Neural cell (in vitro differentiated cells): ENCODE measurements around the gene LAMA5. TPM values are rescaled to one million over a fixed set of nuclear protein-coding genes. Genes with fewer than 3 reads are reported as not detected.

Source experiments
- H2AFZ ChIP-seq: fragments of 200-600, 300-800 bp; sonication (generic), shearing (Covaris generic); 2 replicates; pipeline ENCODE4 v1.6.0; 2014; ENCODE audit warnings: low read depth, mild to moderate bottlenecking, antibody characterized with exemption, low read length, moderate library complexity
- H3F3A ChIP-seq: fragments of 200-600 bp; shearing (Covaris generic); 2 replicates; pipeline ENCODE4 v1.6.1; 2016; ENCODE audit warnings: mild to moderate bottlenecking, moderate library complexity, mixed read lengths, antibody characterized with exemption, low read length; ENCODE audit not compliant: insufficient read depth, poor library complexity, severe bottlenecking
- H3K27ac ChIP-seq: fragments of 200-600, 300-800 bp; sonication (generic), shearing (Covaris generic); 2 replicates; pipeline ENCODE4 v1.5.1; 2014; ENCODE audit warnings: mild to moderate bottlenecking, low read length, moderate library complexity
- H3K27me3 ChIP-seq: fragments of 300-800, 200-600 bp; sonication (generic), shearing (Covaris generic); 2 replicates; pipeline ENCODE4 v1.6.0; 2014; ENCODE audit warnings: mild to moderate bottlenecking, low read depth, low read length, moderate library complexity; ENCODE audit not compliant: insufficient read depth
- H3K36me3 ChIP-seq: fragments of 300-800, 200-600 bp; sonication (generic), shearing (Covaris generic); 2 replicates; pipeline ENCODE4 v1.5.1; 2014; ENCODE audit warnings: mild to moderate bottlenecking, antibody characterized with exemption, low read length, moderate library complexity; ENCODE audit not compliant: insufficient read depth
- H3K4me2 ChIP-seq: fragments of 300-800, 200-600 bp; sonication (generic), shearing (Covaris generic); 2 replicates; pipeline ENCODE4 v1.6.0; 2014; ENCODE audit warnings: mild to moderate bottlenecking, low read length
- H3K4me3 ChIP-seq: fragments of 300-800, 200-600 bp; sonication (generic), shearing (Covaris generic); 2 replicates; pipeline ENCODE4 v1.5.1; 2014; ENCODE audit warnings: mild to moderate bottlenecking, low read length, moderate library complexity
- H3K79me2 ChIP-seq: fragments of 200-600 bp; shearing (Covaris generic); replicated peaks from 2 replicates; pipeline ENCODE4 v1.6.0; 2014; ENCODE audit warnings: mild to moderate bottlenecking, low read length, moderate library complexity; ENCODE audit not compliant: insufficient read depth
- H3K9ac ChIP-seq: fragments of 300-800, 200-600 bp; sonication (generic), shearing (Covaris generic); 2 replicates; pipeline ENCODE4 v1.6.1; 2016; ENCODE audit warnings: mild to moderate bottlenecking, low read length, mixed read lengths
- H3K9me2 ChIP-seq: fragments of 200-600 bp; shearing (Covaris generic); 2 replicates; pipeline ENCODE4 v1.6.1; 2016; ENCODE audit warnings: mild to moderate bottlenecking, low read length, mixed read lengths; ENCODE audit not compliant: insufficient read depth
- H3K9me3 ChIP-seq: fragments of 200-600, 300-800 bp; sonication (generic), shearing (Covaris generic); 2 replicates; pipeline ENCODE4 v1.6.1; 2016; ENCODE audit warnings: mild to moderate bottlenecking, mixed run types, low read length, moderate library complexity, mixed read lengths
- H4K20me1 ChIP-seq: fragments of 200-600 bp; shearing (Covaris generic); 2 replicates; pipeline ENCODE4 v1.6.1; 2016; ENCODE audit warnings: mild to moderate bottlenecking, mixed run types; ENCODE audit not compliant: insufficient read depth
- EP300 ChIP-seq: fragments of 450-650 bp; conservative IDR thresholded peaks from 2 replicates; pipeline ENCODE4 v1.6.1; 2014; ENCODE audit warnings: antibody characterized with exemption, mild to moderate bottlenecking, moderate library complexity; ENCODE audit not compliant: poor library complexity, severe bottlenecking
- EZH2 ChIP-seq: fragments of 200-600, 300-800 bp; shearing (Covaris generic), sonication (generic); IDR thresholded peaks from 2 replicates; pipeline ENCODE4 v1.6.1; 2014; ENCODE audit warnings: antibody characterized with exemption, low read length, borderline replicate concordance, mild to moderate bottlenecking; ENCODE audit not compliant: insufficient read depth, poor library complexity, severe bottlenecking
- MXI1 ChIP-seq: fragments of 450-650 bp; conservative IDR thresholded peaks from 2 replicates; pipeline ENCODE4 v1.6.1; 2014; ENCODE audit warnings: antibody characterized with exemption, mild to moderate bottlenecking; ENCODE audit not compliant: poor library complexity, severe bottlenecking
- POLR2AphosphoS5 ChIP-seq: IDR thresholded peaks from 2 replicates; pipeline ENCODE4 v1.6.1; 2012
- RAD21 ChIP-seq: fragments of 450-650 bp; conservative IDR thresholded peaks from 2 replicates; pipeline ENCODE4 v1.6.1; 2014; ENCODE audit warnings: antibody characterized with exemption, mild to moderate bottlenecking, moderate library complexity
- SMC3 ChIP-seq: fragments of 450-650 bp; conservative IDR thresholded peaks from 2 replicates; pipeline ENCODE4 v1.6.1; 2014; ENCODE audit warnings: antibody characterized with exemption, mild to moderate bottlenecking, moderate library complexity; ENCODE audit not compliant: poor library complexity
- TAF1 ChIP-seq: IDR thresholded peaks from 2 replicates; pipeline ENCODE4 v1.6.1; 2012; ENCODE audit warnings: low read depth
- polyA plus RNA-seq: library from polyadenylated mRNA; depleted of rRNA; stranded (reverse); fragments of >200 nt; gene quantifications from 2 replicates; pipeline ENCODE4 v1.2.3, GENCODE V29; 2014
- TF ChIP-seq, protein P1 (sequence below): fragments of 450-650 bp; IDR thresholded peaks from 2 replicates; pipeline ENCODE4 v1.5.1; 2014; ENCODE audit warnings: antibody characterized with exemption, mild to moderate bottlenecking, moderate library complexity; ENCODE audit not compliant: poor library complexity, severe bottlenecking
- TF ChIP-seq, protein P2 (sequence below): IDR thresholded peaks from 2 replicates; pipeline ENCODE4 v1.6.1; 2012; ENCODE audit warnings: borderline replicate concordance

Gene LAMA5
- polyA plus RNA-seq, 1 donor from 2014 or later, result 27.2 TPM

DNA sequence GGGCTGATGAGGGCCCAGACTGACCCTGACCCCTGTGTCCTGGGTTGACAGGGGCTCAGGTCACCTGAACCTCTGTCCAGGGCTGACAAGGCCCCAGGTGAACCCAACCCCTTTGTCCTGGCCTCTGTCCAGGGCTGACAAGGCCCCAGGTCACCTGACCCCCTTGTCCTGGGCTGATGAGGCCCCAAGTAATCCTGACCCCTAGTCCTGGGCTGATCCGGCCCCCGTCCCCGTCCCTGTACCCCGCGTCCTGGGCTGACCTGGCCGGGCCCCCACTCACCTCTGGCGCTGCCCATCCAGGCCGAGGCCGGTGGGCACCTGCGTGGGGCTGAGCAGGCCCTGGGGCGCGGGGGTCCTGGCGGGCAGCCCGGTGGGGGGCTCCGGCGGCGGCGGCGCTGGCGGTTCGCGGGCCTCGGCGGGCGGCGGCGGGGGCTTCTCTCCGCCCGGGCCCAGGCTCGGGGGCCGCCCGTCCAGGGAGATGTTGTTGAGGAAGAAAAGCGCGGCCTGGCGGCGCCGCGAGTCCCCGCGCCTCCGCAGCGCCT is 39.6 kb upstream of the LAMA5 start:
- peak overlapping the region; percentile 73 for H3K4me2 ChIP-seq
- no peak overlapping the region for H3K27ac ChIP-seq

DNA sequence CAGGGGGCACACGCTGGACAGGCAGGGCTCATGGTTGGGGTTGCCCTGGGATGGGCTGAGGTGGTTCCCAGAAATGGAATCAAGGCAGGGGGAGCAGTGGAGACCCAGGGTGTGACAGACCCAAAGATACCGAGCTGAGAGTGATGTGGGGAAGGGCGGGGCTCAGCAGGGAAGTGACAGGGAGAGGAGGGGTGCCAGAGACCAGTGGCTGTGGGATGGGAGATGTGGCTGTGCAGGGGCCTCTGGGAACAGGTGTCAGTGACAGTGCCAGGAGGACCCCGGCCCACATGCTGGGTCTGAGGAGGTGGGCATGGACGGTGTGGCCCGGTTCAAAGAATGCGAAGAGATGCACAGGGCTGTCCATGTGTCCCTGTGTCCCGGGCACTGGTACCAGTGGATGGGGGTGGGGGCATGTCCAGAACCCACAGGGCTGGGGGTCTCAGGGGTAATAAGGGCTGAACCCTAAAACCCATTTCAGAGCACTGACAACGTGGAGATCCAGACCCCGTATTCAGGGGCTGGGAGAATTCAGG is 38.9 kb upstream of the LAMA5 start:
- Histone ChIP-seq H3K36me3 (no peaks in the 10 kb centered on the region), H3K4me2 (peak overlapping the region; percentile 73), H3K9me3 (no peaks in the 10 kb centered on the region), H3K4me3 (peak overlapping the region; percentile 93), H3F3A (no peaks in the 10 kb centered on the region), H3K27me3 (no peaks in the 10 kb centered on the region), H2AFZ (no peak overlapping the region), H3K9ac (peak overlapping the region; percentile 83), H3K27ac (no peak overlapping the region), H3K9me2 (no peaks in the 10 kb centered on the region), H3K79me2 (peaks cover 9% of the 10 kb centered on the region), H4K20me1 (no peaks in the 10 kb centered on the region)
- TF ChIP-seq, protein P1, sequence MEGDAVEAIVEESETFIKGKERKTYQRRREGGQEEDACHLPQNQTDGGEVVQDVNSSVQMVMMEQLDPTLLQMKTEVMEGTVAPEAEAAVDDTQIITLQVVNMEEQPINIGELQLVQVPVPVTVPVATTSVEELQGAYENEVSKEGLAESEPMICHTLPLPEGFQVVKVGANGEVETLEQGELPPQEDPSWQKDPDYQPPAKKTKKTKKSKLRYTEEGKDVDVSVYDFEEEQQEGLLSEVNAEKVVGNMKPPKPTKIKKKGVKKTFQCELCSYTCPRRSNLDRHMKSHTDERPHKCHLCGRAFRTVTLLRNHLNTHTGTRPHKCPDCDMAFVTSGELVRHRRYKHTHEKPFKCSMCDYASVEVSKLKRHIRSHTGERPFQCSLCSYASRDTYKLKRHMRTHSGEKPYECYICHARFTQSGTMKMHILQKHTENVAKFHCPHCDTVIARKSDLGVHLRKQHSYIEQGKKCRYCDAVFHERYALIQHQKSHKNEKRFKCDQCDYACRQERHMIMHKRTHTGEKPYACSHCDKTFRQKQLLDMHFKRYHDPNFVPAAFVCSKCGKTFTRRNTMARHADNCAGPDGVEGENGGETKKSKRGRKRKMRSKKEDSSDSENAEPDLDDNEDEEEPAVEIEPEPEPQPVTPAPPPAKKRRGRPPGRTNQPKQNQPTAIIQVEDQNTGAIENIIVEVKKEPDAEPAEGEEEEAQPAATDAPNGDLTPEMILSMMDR, result no peak
- TF ChIP-seq POLR2AphosphoS5 (no peak), MXI1 (no peak), SMC3 (no peak)

More for the DNA sequence above, 39.6 kb upstream of the LAMA5 start:
- H3K27me3 ChIP-seq, result no peaks in the 10 kb centered on the region
- no peaks in the 10 kb centered on the region for H3K9me3 ChIP-seq
- H2AFZ ChIP-seq, result no peak overlapping the region
- peaks cover 9% of the 10 kb centered on the region for H3K79me2 ChIP-seq
- no peak for TF ChIP-seq POLR2AphosphoS5
- no peak for TF ChIP-seq EZH2
- no peak for TF ChIP-seq SMC3
- TF ChIP-seq, protein P1, result no peak
- no peak for TF ChIP-seq MXI1
- no peak for TF ChIP-seq RAD21
- TF ChIP-seq, protein P2, sequence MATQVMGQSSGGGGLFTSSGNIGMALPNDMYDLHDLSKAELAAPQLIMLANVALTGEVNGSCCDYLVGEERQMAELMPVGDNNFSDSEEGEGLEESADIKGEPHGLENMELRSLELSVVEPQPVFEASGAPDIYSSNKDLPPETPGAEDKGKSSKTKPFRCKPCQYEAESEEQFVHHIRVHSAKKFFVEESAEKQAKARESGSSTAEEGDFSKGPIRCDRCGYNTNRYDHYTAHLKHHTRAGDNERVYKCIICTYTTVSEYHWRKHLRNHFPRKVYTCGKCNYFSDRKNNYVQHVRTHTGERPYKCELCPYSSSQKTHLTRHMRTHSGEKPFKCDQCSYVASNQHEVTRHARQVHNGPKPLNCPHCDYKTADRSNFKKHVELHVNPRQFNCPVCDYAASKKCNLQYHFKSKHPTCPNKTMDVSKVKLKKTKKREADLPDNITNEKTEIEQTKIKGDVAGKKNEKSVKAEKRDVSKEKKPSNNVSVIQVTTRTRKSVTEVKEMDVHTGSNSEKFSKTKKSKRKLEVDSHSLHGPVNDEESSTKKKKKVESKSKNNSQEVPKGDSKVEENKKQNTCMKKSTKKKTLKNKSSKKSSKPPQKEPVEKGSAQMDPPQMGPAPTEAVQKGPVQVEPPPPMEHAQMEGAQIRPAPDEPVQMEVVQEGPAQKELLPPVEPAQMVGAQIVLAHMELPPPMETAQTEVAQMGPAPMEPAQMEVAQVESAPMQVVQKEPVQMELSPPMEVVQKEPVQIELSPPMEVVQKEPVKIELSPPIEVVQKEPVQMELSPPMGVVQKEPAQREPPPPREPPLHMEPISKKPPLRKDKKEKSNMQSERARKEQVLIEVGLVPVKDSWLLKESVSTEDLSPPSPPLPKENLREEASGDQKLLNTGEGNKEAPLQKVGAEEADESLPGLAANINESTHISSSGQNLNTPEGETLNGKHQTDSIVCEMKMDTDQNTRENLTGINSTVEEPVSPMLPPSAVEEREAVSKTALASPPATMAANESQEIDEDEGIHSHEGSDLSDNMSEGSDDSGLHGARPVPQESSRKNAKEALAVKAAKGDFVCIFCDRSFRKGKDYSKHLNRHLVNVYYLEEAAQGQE, result no peak
- TF ChIP-seq TAF1, result no peak
- no peak for TF ChIP-seq EP300
- peak overlapping the region; percentile 83 for H3K9ac ChIP-seq
- no peaks in the 10 kb centered on the region for H3K9me2 ChIP-seq
- no peaks in the 10 kb centered on the region for H4K20me1 ChIP-seq
- H3K36me3 ChIP-seq, result no peaks in the 10 kb centered on the region
- H3K4me3 ChIP-seq, result peak overlapping the region; percentile 93
- no peaks in the 10 kb centered on the region for H3F3A ChIP-seq
